GM18867 (cell line): ENCODE measurements around the gene DNAAF3.
"Not testable (repeated sequence)": the region's sequence is repeated elsewhere in the genome, so short reads cannot be mapped to it uniquely, and the experiment has no call there.

Source experiments
- ATAC-seq: cut with Tn5 transposase; IDR thresholded peaks from one replicate; pipeline ENCODE4 v1.9.1; 2021; ENCODE audit warnings: mild to moderate bottlenecking, moderate library complexity; ENCODE audit not compliant: unreplicated experiment

DNAAF3 gene

GRCh38 chr19:55166530-55167268 is at the start of gene DNAAF3:
Gene DNAAF3 (minus strand): TSS chr19:55166613. CDS start chr19:55166413, 200 bp downstream.
- ATAC-seq = peak; percentile 82

DNA sequence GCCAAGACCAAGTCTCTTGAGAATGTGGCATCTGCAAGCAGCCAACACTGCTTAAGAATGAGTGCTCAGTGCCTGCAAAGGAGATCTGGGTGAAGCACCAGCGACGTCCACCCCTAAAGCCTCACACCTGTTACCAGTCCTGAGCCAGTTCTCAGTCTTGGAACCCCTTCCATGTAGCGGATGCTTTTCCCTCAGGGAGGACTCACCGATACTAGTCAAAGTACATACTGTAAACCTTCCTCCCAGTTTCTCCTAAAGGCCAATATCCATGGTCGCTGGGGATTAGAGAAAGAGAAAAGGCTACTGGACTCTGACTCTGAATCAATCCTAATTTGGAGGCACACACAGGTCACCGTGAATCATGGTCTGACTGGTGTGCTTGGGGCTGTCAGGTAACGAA is 47.1 kb upstream of the DNAAF3 start:
- no peak for ATAC-seq

- ATAC-seq = no peak
These were observed 46.0 kb upstream of the DNAAF3 start for GRCh38 chr19:55212447-55212846.

DNA sequence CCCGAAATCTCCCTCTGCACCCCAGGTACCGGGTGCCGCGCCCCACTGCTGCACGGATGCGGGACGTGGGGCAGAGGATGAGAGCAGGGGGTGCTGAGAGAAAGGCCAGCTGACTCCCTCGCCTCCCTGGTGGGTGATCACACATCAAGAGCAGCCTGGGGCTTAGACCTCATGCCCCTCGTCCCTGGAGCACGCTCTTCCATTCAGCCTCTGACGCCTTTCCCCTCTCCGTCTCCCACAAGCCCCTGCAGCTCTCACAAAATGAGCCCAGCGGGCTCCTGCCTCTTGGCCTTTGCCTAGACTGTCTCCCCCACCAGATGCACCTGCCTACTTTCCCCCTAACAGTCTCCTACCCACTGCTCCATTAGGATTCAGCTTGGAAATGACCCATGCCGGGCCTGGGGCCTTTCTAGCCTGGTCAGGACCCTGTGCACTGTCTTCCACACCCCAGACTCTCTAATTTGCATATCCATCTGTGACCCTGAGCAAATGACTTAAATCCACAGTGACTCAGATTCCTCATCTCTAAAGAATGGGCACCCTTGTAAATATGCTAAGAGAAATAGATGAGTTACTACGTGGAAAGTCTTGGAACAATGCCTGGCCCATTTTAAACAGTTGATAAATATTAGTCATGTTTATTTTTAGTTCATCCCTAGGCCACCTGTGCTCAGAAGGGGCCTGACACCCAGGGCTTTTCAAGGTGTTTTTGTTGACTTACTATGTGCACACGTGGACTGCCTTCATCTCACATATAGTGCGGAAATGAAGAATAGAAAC is 43.5 kb upstream of the DNAAF3 start:
- no peak for ATAC-seq

DNA sequence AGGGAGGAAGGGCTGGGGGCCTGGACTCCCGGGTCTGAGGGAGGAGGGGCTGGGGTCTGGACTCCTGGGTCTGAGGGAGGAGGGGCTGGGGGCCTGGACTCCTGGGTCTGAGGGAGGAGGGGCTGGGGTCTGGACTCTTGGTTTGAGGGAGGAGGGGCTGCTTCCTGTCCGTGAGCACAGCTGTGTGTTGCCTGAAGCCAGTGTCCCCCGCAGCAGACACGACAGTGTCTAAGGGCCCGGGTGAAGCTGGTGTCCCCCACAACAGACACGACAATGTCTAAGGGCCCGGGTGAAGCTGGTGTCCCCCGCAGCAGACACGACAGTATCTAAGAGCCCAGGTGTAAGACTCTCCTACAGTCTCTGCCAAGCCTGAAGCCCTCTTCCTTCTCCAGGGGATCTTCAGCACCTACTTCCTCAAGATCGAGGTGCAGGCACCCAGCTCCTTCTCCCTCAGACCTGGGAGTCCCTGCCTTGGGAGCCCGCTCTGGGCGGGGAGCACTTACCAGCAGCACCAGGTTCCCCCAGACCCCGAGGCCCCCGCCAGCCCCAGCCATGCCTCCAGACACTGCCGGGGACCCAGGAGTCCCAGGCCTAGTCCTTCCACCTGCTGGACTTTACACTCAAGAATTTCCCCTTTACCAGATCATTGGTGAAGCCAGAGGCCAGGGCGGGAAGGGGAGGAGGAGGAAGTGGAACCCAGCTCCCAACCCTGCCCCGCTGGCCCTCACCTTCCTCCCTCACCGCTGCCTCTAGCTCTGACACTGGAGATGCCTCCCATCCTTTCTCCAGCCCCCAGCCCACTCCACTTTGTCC is 42.7 kb upstream of the DNAAF3 start, which contains the start of gene PTPRH:
PTPRH (minus strand) TSS at position 622 of the 813 bp plus-strand sequence; CDS start at position 554, 68 bp downstream.
- ATAC-seq = no peak

GRCh38 chr19:55206664-55207500 is 40.5 kb upstream of the DNAAF3 start:
- ATAC-seq = no peak

DNA sequence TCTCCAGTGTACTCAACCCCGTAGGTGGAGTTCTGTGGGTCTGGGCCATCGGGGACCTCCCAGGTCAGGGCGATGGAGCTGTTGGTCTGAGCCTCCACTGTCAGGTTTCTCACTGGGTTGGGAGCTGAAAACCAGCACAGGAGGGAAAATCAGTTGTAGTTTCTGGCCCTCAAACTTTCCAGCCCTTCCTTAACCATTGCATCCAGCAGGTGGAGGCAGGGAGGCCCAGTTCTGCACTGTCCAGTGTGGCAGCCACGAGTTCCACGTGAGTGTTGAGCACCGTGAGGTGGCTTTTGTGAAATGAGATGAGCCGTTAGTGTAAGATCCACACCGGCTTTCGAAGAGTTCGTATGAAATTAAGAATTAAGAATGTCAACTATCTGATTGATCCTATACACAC is 35.8 kb upstream of the DNAAF3 start:
- ATAC-seq = not testable (repeated sequence)

DNA sequence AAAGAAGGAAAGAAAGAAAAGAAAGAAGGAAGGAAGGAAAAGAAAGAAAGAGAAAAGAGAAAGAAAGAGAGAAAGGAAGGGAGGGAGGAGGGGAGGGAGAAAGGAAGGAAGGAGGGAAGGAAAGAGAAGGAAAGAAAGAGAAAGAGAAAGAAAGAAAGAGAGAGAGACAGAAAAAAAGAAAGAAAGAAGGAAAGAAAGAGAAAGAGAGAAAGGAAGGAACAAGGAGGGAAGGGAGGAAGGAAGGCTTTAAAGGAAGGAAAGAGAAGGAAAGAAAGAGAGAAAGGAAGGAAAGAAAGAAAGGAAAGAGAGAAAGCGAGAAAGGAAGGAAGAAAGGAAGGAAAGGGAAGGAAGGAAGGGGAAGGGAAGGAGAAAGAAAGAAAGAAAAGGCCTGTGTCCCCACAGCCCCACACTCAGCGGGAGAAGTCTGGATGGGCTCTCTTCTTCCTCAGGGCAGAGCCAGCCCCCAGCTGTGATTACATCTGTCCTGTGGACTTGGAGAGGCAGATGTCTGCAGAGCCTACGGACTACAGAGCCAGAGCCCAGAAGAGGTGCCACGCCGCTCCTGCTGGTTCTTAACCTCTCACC is 33.3 kb upstream of the DNAAF3 start:
- no peak for ATAC-seq

DNA sequence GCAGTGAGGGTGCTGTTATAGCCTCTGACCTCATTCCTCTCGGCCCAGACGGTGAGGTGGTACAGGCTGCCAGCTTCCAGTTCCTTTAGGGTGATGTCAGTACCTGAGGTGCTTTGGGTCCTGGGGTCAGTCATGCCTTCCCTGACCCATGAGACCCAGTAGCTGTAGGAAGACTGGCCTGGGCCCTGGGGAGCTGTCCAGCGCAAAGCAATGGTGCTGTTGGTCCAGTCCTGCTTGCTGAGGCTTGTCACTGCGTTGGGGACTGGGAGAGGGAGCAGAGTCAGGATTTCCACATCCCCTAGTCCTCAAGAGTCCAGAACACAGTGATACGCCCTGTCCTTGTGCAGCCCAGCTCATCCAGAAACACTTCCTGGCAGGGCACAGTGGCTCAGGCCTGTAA is 32.2 kb upstream of the DNAAF3 start:
- ATAC-seq = no peak

DNA sequence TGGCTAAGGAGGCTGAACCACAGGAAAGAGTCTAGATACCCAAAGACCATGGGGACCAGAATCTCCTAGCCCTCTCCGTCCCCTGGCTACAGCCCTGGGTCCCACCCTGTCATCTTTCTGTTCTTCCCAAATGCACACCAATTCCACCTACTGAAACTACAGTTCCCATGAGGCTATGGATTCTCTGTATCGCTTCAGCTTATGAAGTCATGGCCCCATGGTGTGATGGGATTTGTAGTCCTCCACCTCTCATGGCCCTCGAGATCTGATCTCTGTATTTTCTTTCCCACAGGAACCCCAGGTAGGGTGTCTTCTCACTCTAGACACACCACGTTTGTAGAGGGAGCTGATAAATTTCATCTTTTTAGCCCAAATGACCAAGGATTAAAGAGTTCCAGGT is 31.1 kb upstream of the DNAAF3 start:
- ATAC-seq = no peak

GRCh38 chr19:55196803-55197202 is 30.4 kb upstream of the DNAAF3 start:
- ATAC-seq = no peak

DNA sequence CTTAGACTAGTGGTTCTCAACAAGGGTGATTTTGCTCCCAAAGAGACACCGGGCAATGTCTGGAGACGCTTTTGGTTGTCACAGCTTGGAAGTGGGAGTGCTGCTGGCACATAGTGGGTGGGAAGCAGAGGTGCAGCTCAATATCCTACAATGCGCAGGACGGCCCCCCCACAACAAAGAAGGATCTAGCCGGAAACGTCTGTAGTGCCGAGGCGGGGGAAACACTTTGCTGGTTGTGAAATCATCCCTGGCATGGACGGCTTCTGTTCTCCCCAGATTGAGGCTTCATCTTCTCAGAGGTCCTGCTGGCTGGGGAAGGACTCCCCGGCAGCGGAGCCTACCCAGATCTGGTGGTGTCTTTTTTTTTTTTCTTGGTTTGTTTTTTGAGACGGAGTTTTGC is 27.1 kb upstream of the DNAAF3 start:
- ATAC-seq = no peak

- no peak for ATAC-seq
These were observed 23.0 kb upstream of the DNAAF3 start for GRCh38 chr19:55189403-55189835.

GRCh38 chr19:55188625-55189024 is 22.2 kb upstream of the DNAAF3 start:
- no peak for ATAC-seq

DNA sequence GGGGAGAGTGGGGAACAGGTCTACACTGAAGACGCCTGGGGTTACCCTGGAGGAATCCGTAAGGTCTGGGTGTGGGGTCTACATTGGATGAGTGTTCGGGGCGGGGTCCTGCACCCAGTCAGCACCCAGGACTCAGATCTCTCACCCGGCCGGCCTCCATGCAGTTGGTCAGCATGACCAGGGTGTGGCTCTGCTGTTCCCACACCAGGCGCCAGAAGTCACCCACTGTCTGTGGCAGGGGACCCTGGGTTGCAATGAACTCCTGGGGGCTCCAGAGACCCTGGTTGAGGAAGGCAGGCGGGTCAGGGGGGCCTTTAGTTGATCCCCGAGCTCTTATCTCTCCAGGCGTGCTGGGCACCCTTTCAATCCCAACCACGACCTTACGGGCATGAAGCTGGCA is 19.7 kb upstream of the DNAAF3 start:
- ATAC-seq = no peak

GRCh38 chr19:55181740-55182139 is 15.3 kb upstream of the DNAAF3 start:
- ATAC-seq = no peak

GRCh38 chr19:55179606-55180484 is 13.4 kb upstream of the DNAAF3 start, which contains the start of gene SYT5:
Gene SYT5 (minus strand): TSS chr19:55180289. CDS start chr19:55179041, 1,248 bp downstream.
- ATAC-seq = no peak

DNA sequence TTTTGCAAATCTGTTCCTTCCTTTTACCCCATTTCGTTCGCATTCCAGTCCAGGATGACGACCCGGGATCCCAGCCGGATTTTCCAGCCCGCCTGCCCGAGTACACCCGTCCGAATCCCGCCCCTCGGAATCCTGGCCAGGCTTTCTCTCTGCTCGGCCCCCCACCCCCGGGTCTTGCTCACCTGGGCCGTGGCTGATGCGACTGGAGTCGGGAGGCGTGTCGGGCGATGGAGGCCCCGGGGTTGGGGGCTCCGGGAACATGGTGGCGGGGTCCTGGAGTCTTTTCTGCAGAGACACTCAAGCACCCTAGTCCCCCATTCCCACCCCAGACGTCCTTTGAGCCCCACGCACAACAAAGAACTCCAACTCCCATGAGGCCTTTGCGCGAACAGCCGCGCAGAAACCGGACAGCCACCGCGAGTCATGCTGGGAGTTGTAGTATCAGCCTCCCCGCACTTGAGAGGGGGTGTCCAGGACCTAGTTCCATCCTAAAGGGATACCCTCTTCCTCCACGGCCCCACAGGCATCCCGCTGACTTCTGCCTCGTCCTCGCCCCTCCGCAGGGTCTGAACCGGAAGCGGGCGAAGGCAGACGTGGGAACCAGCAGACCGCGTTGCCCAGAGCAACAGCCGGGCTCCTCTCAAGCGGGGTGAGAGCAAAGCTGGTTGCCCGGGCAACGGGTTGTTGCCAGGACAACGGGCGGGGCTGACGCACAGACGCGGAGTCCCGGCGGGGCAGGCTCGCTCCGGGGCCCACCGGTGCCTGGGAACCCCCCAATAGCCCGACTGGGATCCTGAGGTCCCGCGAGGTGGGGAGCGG is 12.6 kb upstream of the DNAAF3 start:
- peak; percentile 76 for ATAC-seq
